Measurements from ENCODE around the gene ICAM5. TPM values are rescaled to one million over a fixed set of nuclear protein-coding genes. Genes with fewer than 3 reads are reported as not detected.

Gene ICAM5
- 1.1 TPM for polyA plus RNA-seq (2012; ENCODE audit: insufficient read length, low read depth)

GRCh38 chr19:10289836-10290356 is at the start of gene ICAM5:
Gene ICAM5, plus strand, starts transcription at chr19:10289952. Its CDS starts 92 bp downstream, at chr19:10290044.
- TF ChIP-seq SIN3A (IDR thresholded peaks at IDR 0.05; ENCODE audit: borderline replicate concordance, insufficient read depth, low read length) (no peak), POLR2AphosphoS5 (IDR thresholded peaks at IDR 0.05; ENCODE audit: low read depth, low read length) (no peak), REST (IDR thresholded peaks at IDR 0.05; ENCODE audit: insufficient read depth in 1 of 2, low read depth in 2 of 2, low read length in 2 of 2) (no peak), FOXP2 (optimal IDR thresholded peaks at IDR 0.05; ENCODE audit: borderline replicate concordance, extremely low read depth, extremely low read length, insufficient read depth) (no peak), TAF1 (IDR thresholded peaks at IDR 0.05; ENCODE audit: borderline replicate concordance, insufficient read depth, low read length) (no peak)

- no peak for TF ChIP-seq TAF1 (IDR thresholded peaks at IDR 0.05; ENCODE audit: borderline replicate concordance, insufficient read depth, low read length)
- TF ChIP-seq SIN3A (IDR thresholded peaks at IDR 0.05; ENCODE audit: borderline replicate concordance, insufficient read depth, low read length) = no peak
- TF ChIP-seq FOXP2 (optimal IDR thresholded peaks at IDR 0.05; ENCODE audit: borderline replicate concordance, extremely low read depth, extremely low read length, insufficient read depth) = no peak
- no peak for TF ChIP-seq REST (IDR thresholded peaks at IDR 0.05; ENCODE audit: insufficient read depth in 1 of 2, low read depth in 2 of 2, low read length in 2 of 2)
- TF ChIP-seq POLR2AphosphoS5 (IDR thresholded peaks at IDR 0.05; ENCODE audit: low read depth, low read length) = no peak
Measured at GRCh38 chr19:10243606-10244005, 46.1 kb upstream of the ICAM5 start.

GRCh38 chr19:10245189-10245939 is 44.4 kb upstream of the ICAM5 start:
- TF ChIP-seq POLR2AphosphoS5 (IDR thresholded peaks at IDR 0.05; ENCODE audit: low read depth, low read length) (no peak), REST (IDR thresholded peaks at IDR 0.05; ENCODE audit: insufficient read depth in 1 of 2, low read depth in 2 of 2, low read length in 2 of 2) (no peak), SIN3A (IDR thresholded peaks at IDR 0.05; ENCODE audit: borderline replicate concordance, insufficient read depth, low read length) (no peak), TAF1 (IDR thresholded peaks at IDR 0.05; ENCODE audit: borderline replicate concordance, insufficient read depth, low read length) (no peak), FOXP2 (optimal IDR thresholded peaks at IDR 0.05; ENCODE audit: borderline replicate concordance, extremely low read depth, extremely low read length, insufficient read depth) (no peak)

- TF ChIP-seq FOXP2 (optimal IDR thresholded peaks at IDR 0.05; ENCODE audit: borderline replicate concordance, extremely low read depth, extremely low read length, insufficient read depth) (no peak), REST (IDR thresholded peaks at IDR 0.05; ENCODE audit: insufficient read depth in 1 of 2, low read depth in 2 of 2, low read length in 2 of 2) (no peak)
Measured at GRCh38 chr19:10246511-10246910, 43.2 kb upstream of the ICAM5 start.

All from PFSK-1 (cell line).